Frontal cortex (tissue), 1 donor: ENCODE results near the gene SMIM31. TPM values are rescaled to one million over a fixed set of nuclear protein-coding genes. Genes with fewer than 3 reads are reported as not detected.

ENCODE experiments used
- small RNA-seq: library from RNA; depleted of rRNA; stranded (forward); fragments of <200 nt; gene quantifications from one replicate; pipeline ENCODE3, GENCODE V24; 2014
- total RNA-seq: library from RNA; depleted of rRNA; stranded (reverse); fragments of >200 nt; gene quantifications from one replicate; pipeline ENCODE4 v1.2.3, GENCODE V29; 2014

Gene SMIM31
- total RNA-seq, 1 donor from 2014 or later: not detected

Small RNA genes lying within 50 kb of the gene (small RNA-seq; reads per million reads assigned to genes)
- gene RNU6-668P: not detected

Other genes starting within 250 kb of the SMIM31 start
- gene APELA, start 123.0 kb downstream of the SMIM31 start, total RNA-seq: 0.41 TPM
- 1.6 TPM for gene TRIM61, start 223.5 kb downstream of the SMIM31 start, total RNA-seq